HL-60/S4 (cell line): Measurements from ENCODE around the gene U2AF2.
"Not testable (repeated sequence)": the region's sequence is repeated elsewhere in the genome, so short reads cannot be mapped to it uniquely, and the experiment has no call there.

Experiments
- in situ Hi-C: fragments of 300-500 bp; cut with MboI; formaldehyde crosslinking; loops from 2 replicates; pipeline ENCODE4 v1.14.3; 2022; ENCODE audit warnings: low sequenced_read_pairs

U2AF2 gene

GRCh38 chr19:55700813-55701212 lies 46.0 kb downstream of the U2AF2 start:
- in situ Hi-C loops: no loop called here

GRCh38 chr19:55702131-55702627 lies 47.3 kb downstream of the U2AF2 start:
- in situ Hi-C loops: no loop called here

GRCh38 chr19:55703790-55704215 lies 49.0 kb downstream of the U2AF2 start:
- in situ Hi-C loops: no loop called here

GRCh38 chr19:55704494-55705245 lies 49.8 kb downstream of the U2AF2 start:
- in situ Hi-C loops: no loop called here

- in situ Hi-C loops: no loop called here
Measured at GRCh38 chr19:55705972-55706371, 51.1 kb downstream of the U2AF2 start.

- in situ Hi-C loops: no loop called here
Measured at GRCh38 chr19:55711719-55712118, 56.9 kb downstream of the U2AF2 start.

- in situ Hi-C loops: no loop called here
Measured at GRCh38 chr19:55712804-55713631, 58.2 kb downstream of the U2AF2 start.

- in situ Hi-C loops: no loop called here
Measured at GRCh38 chr19:55716531-55716930, 61.7 kb downstream of the U2AF2 start.

GRCh38 chr19:55717251-55717650 lies 62.4 kb downstream of the U2AF2 start:
- in situ Hi-C loops: no loop called here

GRCh38 chr19:55717879-55718711 lies 63.3 kb downstream of the U2AF2 start:
- in situ Hi-C loops: not testable (repeated sequence)

- in situ Hi-C loops: no loop called here
Measured at GRCh38 chr19:55720214-55720746, 65.4 kb downstream of the U2AF2 start.

GRCh38 chr19:55720801-55721200 lies 66.0 kb downstream of the U2AF2 start:
- in situ Hi-C loops: no loop called here

- in situ Hi-C loops: no loop called here
Measured at GRCh38 chr19:55723491-55723890, 68.7 kb downstream of the U2AF2 start.
